GM08714 (cell line): ENCODE results near the gene VDR.
A peak's percentile ranks its signal among the peaks of the same experiment; 100 is the strongest.

ENCODE experiments used
- H3K4me3 ChIP-seq: fragments of 200-500 bp; sonication (Bioruptor generic); 2 replicates; pipeline ENCODE4 v1.5.1; 2014; ENCODE audit warnings: mild to moderate bottlenecking, low read length, inconsistent platforms
- ZNF274 ChIP-seq: IDR thresholded peaks from 2 replicates; pipeline ENCODE4 v1.6.1; 2012; ENCODE audit warnings: mild to moderate bottlenecking, low read depth, low read length

VDR gene

DNA sequence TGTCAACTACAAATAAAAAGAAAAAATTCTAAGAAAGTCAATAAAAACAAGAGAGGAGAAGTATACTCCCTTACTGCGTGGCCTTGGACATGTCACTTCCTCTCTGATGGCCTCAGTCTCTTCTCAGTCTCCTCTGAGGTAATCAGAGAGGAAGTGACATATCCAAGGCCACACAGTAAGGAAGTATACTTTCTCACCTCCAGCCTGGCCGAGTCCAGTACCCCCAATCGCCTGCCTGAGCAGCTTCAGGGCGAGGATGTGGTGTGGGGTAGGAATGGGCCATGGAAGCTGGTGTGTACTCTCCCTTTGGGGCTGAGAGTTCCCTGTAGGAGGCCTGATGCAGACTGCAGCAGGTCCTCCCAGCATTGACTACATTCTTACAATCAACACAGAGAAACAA, 15.8 kb downstream of the VDR start:
- no peak for TF ChIP-seq ZNF274
- H3K4me3 ChIP-seq, result no peak overlapping the region

DNA sequence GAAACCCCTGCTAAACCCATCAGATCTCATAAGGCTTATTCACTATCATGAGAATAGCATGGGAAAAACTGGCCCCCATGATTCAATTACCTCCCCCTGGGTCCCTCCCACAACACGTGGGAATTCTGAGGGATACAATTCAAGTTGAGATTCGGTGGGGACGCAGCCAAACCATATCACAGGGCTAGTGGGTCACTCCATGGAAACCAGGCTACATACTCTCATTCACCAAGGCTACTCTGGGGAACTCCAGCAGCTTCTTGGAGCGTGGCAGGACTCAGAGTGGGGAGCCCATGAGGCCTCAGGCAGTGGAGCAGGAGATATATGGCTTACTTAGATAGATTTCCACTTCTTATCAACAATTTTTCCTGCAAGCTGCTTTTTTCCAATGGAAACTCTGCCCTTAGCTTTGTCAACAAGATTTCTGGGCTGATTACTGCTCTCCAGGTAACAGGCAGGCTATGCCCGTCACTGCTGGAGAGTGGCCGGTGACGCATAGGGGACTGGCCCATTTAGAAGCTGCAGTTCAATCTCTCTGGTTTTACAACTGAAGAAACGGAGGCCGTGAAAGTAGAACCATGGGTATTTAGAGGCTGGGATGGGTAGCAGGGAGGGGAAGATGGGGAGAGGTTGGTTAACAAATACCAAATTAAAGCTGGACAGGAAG, 16.5 kb downstream of the VDR start:
- no peak for TF ChIP-seq ZNF274
- no peak overlapping the region for H3K4me3 ChIP-seq

DNA sequence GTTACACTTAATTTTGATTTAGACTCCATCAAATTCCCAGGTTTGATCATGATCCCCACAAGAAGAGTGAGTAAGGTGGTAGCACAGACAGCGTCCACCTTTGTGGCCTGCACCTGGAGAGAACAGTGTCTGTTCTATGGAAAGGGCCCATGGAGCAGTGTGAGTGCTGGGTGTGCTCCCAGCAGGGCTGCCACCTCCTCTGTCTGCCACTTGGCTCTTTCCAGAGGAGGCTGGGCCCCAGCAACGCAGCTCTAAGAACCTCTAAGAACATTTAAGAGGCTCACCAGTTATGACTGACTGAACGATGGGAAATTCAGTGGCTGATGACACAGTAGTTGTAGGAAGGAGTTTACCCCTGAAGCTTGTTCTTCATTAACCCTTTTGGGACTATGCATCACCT, 17.3 kb downstream of the VDR start:
- no peak overlapping the region for H3K4me3 ChIP-seq
- TF ChIP-seq ZNF274, result no peak

DNA sequence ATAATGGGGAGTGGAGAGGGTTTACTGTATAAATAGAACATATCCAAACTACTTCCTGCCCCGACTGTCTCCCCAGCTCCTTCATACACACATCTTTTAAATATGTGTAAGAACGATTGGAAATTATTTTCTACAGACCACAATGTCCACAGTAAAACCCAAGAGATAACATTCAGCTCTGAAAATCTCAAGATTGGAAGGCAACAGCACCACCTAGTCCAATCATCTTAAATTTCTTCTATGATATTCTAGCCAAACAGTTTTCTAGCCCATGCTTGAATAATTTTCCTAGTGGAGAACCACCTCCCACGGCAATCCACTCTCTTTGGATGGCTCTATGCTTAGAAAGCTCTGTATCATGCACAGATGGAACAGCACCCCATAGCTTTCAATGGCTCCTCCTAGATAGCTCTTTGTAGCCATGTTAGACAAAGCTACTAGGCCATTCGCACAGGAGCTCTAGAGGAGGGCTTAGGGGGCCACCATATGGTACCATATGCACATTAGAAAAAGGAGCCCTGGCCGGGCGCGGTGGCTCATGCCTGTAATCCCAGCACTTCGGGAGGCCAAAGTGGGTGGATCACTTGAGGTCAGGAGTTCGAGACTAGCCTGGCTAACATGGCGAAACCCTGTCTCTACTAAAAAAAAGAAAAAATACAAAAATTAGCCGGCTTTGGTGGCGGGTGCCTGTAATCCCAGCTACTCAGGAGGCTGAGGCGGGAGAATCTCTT, 18.1 kb downstream of the VDR start:
- no peak overlapping the region for H3K4me3 ChIP-seq
- TF ChIP-seq ZNF274, result no peak

DNA sequence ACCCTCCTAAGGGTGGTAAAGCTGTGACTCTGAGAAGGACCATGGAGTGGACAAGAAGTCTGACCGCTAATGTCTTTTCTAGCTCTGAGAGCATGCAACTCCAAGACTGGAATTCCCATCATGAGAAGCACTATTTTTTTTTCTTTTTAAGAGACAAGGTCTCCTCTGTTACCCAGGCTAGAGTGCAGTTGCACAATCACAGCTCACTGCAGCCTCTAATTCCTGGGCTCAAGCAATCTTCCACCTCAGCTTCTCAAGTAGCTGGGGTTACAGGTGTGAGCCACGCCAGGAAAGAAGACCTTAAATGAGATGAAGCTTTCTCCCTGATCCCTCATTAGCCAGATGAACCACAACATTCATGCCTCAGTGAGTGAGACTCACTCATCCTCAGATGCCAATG, 19.2 kb downstream of the VDR start:
- H3K4me3 ChIP-seq, result no peak overlapping the region
- TF ChIP-seq ZNF274, result no peak

- H3K4me3 ChIP-seq, result no peak overlapping the region
- TF ChIP-seq ZNF274, result no peak
Measured at GRCh38 chr12:47885012-47885501, 19.7 kb downstream of the VDR start.

DNA sequence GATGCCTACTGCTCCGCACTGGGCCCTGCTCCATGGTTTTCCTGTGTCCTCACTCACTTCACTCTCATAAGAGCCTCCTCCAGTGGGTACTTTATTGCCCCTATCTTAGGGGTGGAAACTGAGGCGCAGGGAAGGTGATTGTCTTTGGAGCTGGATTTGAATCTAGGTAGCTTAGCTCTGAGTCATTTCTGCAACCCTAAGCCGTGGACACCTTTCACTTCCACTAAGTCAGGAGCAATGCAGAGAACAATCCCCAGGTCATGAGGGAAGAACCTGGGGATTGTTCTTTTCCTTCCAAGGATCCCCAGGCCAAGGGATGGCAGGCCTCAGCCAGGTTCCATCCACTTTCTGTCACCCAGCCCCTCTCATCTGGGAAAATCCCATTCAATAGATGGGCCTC, 20.3 kb downstream of the VDR start:
- no peak for TF ChIP-seq ZNF274
- no peak overlapping the region for H3K4me3 ChIP-seq

DNA sequence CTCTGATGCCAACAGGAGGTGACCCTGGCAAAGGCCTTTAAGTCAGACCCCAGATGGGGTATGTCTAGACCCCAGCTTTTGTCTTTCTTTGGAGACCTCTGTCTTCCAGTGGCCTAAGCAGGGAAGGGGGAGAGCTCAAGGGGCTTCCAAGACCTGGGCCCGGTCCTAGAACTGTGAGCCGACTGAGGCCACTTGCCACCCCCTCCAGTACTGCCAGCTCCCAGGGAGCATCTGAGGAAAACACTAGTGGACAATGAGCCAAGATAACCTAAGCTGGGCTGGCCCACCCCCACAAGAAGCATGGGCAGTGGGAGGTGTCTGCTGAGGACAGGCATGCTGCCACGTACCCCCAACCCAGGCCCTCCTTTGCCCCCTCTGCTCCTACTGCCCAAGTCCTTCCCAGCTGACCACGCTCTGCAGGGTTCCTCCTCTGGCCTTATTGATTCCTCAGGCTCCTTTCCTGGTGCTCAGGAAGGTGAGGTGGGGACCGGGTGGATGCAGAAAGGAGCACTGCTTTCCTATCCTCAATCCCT, 21.1 kb downstream of the VDR start:
- no peak for TF ChIP-seq ZNF274
- H3K4me3 ChIP-seq, result no peak overlapping the region

GRCh38 chr12:47882781-47883546, 21.8 kb downstream of the VDR start:
- H3K4me3 ChIP-seq, result peak overlapping the region; percentile 4; the same call in 1 of the 2 replicates
- no peak for TF ChIP-seq ZNF274

DNA sequence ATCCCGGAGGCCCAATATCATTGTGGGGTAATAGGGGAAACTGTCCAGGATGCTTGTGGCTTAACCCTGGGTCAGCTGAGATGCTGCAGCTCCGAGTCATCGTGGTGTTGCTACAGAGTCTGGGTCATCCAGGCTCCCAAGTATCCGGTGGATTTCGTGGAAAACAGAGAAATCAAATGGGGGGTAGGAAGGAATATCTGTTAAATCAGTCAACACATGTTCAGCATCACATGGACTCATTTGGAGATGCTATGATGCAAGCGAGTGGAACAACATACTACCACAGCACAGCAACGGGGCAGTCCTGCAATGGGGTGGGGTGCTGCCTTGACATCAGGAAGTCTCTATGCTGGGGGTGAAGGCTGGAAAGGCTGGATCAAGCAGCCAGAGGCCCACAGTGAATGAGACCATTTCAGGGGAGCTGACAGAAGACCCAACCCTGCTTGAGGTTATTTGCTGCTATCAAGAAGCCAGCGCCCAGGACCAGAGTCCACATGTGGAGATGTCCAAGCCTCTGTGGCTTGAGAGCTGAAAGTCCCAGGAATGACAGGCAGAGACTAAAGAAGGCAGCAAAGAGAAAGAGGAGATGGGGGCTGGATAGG, 22.9 kb downstream of the VDR start:
- no peak for TF ChIP-seq ZNF274
- H3K4me3 ChIP-seq, result no peak overlapping the region; the same call in 1 of the 2 replicates

DNA sequence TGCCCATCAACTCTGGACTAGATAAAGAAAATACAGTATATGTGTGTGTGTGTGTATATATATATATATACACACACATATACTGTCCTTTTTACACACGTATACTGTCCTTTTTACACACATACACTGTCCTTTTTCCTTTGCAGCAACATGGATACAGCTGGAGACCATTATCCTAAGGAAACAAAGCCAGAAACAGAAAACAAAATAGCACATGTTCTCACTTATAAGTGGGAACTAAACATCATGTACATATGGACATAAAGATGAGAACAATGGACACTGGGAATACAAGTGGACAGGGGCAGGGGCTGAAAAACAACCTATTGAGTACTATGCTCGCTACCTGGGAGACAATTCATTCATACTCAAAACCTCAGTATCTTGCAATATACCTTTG, 23.7 kb downstream of the VDR start:
- TF ChIP-seq ZNF274, result no peak

GRCh38 chr12:47878918-47879481, 25.8 kb downstream of the VDR start:
- H3K4me3 ChIP-seq, result no peak overlapping the region
- no peak for TF ChIP-seq ZNF274

More for the DNA sequence above, 23.7 kb downstream of the VDR start:
- no peak overlapping the region for H3K4me3 ChIP-seq

- no peak overlapping the region for H3K4me3 ChIP-seq
- TF ChIP-seq ZNF274, result no peak
Measured at GRCh38 chr12:47878293-47878917, 26.4 kb downstream of the VDR start.
